OCI-LY1 (cell line): ENCODE results near the gene TPM2.

Experiments
- CTCF ChIP-seq: fragments of 200-600 bp; sonication (generic), shearing (Covaris generic); IDR thresholded peaks from 2 replicates; pipeline ENCODE4 v1.5.1; 2017; ENCODE audit warnings: mild to moderate bottlenecking, antibody characterized with exemption, low read length, moderate library complexity, mixed read lengths
- EZH2 ChIP-seq: fragments of 200-600 bp; sonication (generic), shearing (Covaris generic); IDR thresholded peaks from 2 replicates; pipeline ENCODE4 v1.8.0; 2017; ENCODE audit warnings: borderline replicate concordance, mixed run types, mild to moderate bottlenecking, antibody characterized with exemption, low read length, moderate library complexity, mixed read lengths

GRCh38 chr9:35661756-35662350 lies 27.9 kb downstream of the TPM2 start:
- no peak for TF ChIP-seq CTCF
- TF ChIP-seq EZH2 = no peak
